Stimulated activated naive CD4-positive, alpha-beta T cell (primary cell): Measurements from ENCODE around the gene OR10K2.

Source experiments
- DNase-seq, 6 experiments: peaks; one replicate each; lab custom pipeline; 2025; lab: John Stamatoyannopoulos, UW

Gene OR10K2

GRCh38 chr1:158371188-158371953 is 54.7 kb downstream of the OR10K2 start:
- DNase-seq, result no peak
